Loucy (cell line): ENCODE data around the gene HLA-A.

Experiments
- EZH2phosphoT487 ChIP-seq: fragments of 200-600 bp; IDR thresholded peaks from 2 replicates; pipeline ENCODE4 v1.6.1; 2018; ENCODE audit warnings: antibody characterized with exemption, mild to moderate bottlenecking, moderate library complexity, borderline replicate concordance
- TF ChIP-seq, protein P1 (sequence below): fragments of 200-600 bp; sonication (generic); conservative IDR thresholded peaks from 2 replicates; pipeline ENCODE4 v1.5.1; 2014; ENCODE audit warnings: mild to moderate bottlenecking, antibody characterized with exemption, low read length

DNA sequence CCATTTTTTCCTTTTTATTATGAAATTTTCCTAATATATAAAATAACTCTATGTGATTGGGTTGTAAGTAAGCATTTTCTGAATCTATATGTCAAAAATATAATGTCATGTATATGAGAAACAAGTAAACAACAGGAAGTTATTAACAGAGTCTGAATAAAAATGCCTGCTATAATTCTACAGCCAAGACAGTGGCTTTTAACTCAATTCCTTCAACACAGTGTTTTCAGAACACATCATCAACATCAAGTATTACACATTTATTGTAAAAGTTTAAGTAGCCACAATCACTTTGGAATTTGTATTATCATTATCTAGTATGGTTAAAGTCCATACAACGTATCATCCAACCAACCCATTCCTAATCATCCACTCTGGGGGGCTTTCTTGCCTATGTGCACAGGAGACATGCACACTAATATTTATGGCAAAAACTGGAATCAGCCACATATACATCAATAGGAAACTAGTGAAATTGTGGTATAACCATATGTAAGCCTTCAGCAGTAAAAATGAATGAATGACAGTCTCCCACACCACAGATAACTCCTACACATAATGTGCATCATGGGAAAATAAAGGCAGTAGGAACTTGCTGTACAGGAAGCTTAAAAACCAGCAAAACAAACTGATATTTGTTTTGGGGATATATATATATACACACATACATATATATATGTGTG is 6.9 kb upstream of the HLA-A start:
- TF ChIP-seq, protein P1, sequence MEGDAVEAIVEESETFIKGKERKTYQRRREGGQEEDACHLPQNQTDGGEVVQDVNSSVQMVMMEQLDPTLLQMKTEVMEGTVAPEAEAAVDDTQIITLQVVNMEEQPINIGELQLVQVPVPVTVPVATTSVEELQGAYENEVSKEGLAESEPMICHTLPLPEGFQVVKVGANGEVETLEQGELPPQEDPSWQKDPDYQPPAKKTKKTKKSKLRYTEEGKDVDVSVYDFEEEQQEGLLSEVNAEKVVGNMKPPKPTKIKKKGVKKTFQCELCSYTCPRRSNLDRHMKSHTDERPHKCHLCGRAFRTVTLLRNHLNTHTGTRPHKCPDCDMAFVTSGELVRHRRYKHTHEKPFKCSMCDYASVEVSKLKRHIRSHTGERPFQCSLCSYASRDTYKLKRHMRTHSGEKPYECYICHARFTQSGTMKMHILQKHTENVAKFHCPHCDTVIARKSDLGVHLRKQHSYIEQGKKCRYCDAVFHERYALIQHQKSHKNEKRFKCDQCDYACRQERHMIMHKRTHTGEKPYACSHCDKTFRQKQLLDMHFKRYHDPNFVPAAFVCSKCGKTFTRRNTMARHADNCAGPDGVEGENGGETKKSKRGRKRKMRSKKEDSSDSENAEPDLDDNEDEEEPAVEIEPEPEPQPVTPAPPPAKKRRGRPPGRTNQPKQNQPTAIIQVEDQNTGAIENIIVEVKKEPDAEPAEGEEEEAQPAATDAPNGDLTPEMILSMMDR: no peak
- TF ChIP-seq EZH2phosphoT487: no peak
